Fibroblast of skin of left quadriceps (primary cell): Measurements from ENCODE around the gene PCDHGB2.
"Not testable (repeated sequence)": the region's sequence is repeated elsewhere in the genome, so short reads cannot be mapped to it uniquely, and the experiment has no call there.

Experiments used
- DNase-seq, 2 experiments: peaks; one replicate each; pipeline ENCODE4 v3.0.0-alpha.2; 2013; ENCODE audit warnings: low read depth in 2 of 2

PCDHGB2 gene

GRCh38 chr5:141384471-141385267 is 24.9 kb downstream of the PCDHGB2 start:
- no peak for DNase-seq

GRCh38 chr5:141387557-141388311 is 27.9 kb downstream of the PCDHGB2 start, which contains the start of gene PCDHGB4:
TSS of gene PCDHGB4 (plus strand) at chr5:141387698. CDS start at chr5:141387885, 187 bp downstream.
- not testable (repeated sequence) for DNase-seq

- no peak for DNase-seq
Observed at GRCh38 chr5:141388661-141389060, 28.9 kb downstream of the PCDHGB2 start.

GRCh38 chr5:141389153-141390042 is 29.6 kb downstream of the PCDHGB2 start:
- DNase-seq = no peak

GRCh38 chr5:141392429-141393198 is 32.8 kb downstream of the PCDHGB2 start, which contains the start of gene PCDHGA8:
TSS of gene PCDHGA8 (plus strand) at chr5:141392633. CDS start at chr5:141392814, 181 bp downstream.
- no peak for DNase-seq

- DNase-seq = no peak
Observed at GRCh38 chr5:141393267-141393666, 33.5 kb downstream of the PCDHGB2 start.

DNA sequence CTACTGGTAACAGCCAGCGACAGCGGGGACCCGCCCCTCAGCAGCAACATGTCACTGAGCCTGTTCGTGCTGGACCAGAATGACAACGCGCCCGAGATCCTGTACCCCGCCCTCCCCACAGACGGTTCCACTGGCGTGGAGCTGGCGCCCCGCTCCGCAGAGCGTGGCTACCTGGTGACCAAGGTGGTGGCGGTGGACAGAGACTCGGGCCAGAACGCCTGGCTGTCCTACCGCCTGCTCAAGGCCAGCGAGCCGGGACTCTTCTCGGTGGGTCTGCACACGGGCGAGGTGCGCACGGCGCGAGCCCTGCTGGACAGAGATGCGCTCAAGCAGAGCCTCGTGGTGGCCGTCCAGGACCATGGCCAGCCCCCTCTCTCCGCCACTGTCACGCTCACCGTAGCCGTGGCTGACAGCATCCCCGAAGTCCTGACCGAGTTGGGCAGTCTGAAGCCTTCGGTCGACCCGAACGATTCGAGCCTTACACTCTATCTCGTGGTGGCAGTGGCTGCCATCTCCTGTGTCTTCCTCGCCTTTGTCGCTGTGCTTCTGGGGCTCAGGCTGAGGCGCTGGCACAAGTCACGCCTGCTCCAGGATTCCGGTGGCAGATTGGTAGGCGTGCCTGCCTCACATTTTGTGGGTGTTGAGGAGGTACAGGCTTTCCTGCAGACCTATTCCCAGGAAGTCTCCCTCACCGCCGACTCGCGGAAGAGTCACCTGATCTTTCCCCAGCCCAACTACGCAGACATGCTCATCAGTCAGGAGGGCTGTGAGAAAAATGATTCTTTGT is 34.8 kb downstream of the PCDHGB2 start:
- DNase-seq = not testable (repeated sequence)

- not testable (repeated sequence) for DNase-seq
Observed at GRCh38 chr5:141397756-141398551, 38.2 kb downstream of the PCDHGB2 start, which contains the start of gene PCDHGB5. TSS of gene PCDHGB5 (plus strand) at chr5:141397947. CDS start at chr5:141398128, 181 bp downstream.

GRCh38 chr5:141398608-141399007 is 38.8 kb downstream of the PCDHGB2 start:
- DNase-seq = no peak

DNA sequence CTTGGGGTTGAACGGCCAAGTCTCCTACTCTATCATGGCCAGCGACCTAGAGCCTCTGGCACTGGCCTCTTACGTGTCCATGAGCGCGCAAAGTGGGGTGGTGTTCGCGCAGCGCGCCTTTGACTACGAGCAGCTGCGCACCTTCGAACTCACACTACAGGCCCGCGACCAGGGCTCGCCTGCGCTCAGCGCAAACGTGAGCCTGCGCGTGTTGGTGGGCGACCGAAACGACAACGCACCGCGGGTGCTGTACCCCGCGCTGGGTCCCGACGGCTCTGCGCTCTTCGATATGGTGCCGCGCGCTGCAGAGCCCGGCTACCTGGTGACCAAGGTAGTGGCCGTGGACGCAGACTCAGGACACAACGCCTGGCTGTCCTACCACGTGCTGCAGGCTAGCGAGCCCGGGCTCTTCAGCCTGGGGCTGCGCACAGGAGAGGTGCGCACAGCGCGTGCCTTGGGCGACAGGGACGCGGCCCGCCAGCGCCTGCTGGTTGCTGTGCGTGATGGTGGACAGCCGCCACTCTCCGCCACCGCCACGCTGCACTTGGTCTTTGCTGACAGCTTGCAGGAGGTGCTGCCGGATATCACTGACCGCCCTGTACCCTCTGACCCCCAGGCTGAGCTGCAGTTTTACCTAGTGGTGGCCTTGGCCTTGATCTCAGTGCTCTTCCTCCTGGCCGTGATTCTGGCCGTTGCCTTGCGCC is 39.9 kb downstream of the PCDHGB2 start:
- DNase-seq = no peak

DNA sequence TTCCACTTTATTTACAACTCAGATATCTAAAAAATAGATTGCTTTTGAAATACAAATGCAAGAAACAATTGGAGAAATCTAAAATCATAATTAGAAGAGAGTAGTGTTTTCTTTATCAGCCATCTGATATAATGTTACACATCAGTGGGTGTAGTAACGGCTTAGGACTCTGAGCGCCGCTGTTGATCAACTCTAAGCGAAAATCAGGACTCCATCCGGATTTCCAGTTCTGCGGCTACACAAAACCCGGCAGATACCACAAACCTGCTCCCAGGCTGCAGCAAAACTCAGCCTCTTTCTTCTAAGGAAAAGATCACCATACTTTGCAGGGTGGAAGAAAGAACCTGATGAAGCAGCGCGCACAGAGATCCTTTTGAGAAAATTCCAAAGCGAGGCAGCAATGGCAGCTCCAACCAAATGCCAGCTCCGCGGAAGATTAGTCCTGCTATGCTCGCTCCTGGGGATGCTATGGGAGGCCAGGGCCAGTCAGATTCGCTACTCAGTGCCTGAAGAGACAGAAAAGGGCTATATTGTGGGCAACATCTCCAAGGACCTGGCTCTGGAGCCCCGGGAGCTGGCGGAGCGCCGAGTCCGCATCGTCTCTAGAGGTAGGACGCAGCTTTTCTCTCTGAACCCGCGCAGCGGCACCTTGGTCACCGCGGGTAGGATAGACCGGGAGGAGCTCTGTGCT is 42.9 kb downstream of the PCDHGB2 start, which contains the start of gene PCDHGA9:
PCDHGA9 (plus strand) TSS at position 226 of the 691 bp plus-strand sequence; CDS start at position 401, 175 bp downstream.
- no peak for DNase-seq

DNA sequence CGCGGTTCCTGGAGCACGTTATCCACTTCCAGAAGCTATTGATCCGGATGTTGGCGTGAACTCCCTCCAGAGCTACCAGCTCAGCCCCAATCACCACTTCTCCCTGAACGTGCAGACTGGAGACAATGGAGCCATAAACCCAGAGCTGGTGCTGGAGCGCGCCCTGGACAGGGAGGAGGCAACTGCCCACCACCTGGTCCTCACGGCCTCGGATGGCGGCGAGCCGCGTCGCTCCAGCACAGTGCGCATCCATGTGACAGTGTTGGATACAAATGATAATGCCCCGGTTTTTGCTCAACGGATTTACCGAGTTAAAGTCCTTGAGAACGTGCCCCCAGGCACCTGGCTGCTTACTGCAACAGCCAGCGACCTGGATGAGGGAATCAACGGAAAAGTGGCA is 43.6 kb downstream of the PCDHGB2 start:
- DNase-seq = no peak

DNA sequence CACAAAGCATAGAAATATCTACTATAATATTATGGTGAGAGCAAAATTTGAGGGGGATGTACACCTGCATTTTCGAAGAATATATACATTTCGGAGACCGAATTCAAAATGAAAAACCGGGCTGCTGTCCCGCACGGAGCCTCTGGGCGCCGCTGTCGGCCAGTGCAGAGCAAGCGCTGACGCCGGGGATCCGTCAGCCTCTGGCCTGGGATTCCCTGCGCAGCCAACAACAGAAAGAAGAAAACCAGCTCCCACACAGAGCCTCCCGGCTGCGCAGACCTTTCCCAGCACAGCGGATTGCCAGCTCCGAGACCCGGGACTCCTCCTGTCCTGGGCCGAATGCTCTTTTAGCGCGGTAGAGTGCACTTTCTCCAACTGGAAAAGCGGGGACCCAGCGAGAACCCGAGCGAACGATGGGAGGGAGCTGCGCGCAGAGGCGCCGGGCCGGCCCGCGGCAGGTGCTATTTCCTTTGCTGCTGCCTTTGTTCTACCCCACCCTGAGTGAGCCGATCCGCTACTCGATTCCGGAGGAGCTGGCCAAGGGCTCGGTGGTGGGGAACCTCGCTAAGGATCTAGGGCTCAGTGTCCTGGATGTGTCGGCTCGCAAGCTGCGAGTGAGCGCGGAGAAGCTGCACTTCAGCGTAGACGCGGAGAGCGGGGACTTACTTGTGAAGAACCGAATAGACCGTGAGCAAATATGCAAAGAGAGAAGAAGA is 48.2 kb downstream of the PCDHGB2 start, which contains the start of gene PCDHGB6:
PCDHGB6 (plus strand) TSS at position 232 of the 716 bp plus-strand sequence; CDS start at position 414, 182 bp downstream.
- DNase-seq = not testable (repeated sequence)

- DNase-seq = no peak
Observed at GRCh38 chr5:141409598-141410306, 50.0 kb downstream of the PCDHGB2 start.

GRCh38 chr5:141411575-141411974 is 51.8 kb downstream of the PCDHGB2 start:
- no peak for DNase-seq
